Neural cell (in vitro differentiated cells): ENCODE results near the gene PNPLA7.

Experiments
- CTCF ChIP-seq: fragments of 450-650 bp; IDR thresholded peaks from 2 replicates; pipeline ENCODE4 v1.5.1; 2014; ENCODE audit warnings: antibody characterized with exemption, mild to moderate bottlenecking, moderate library complexity; ENCODE audit not compliant: poor library complexity, severe bottlenecking
- EP300 ChIP-seq: fragments of 450-650 bp; conservative IDR thresholded peaks from 2 replicates; pipeline ENCODE4 v1.6.1; 2014; ENCODE audit warnings: antibody characterized with exemption, mild to moderate bottlenecking, moderate library complexity; ENCODE audit not compliant: poor library complexity, severe bottlenecking
- EZH2 ChIP-seq: fragments of 200-600, 300-800 bp; shearing (Covaris generic), sonication (generic); IDR thresholded peaks from 2 replicates; pipeline ENCODE4 v1.6.1; 2014; ENCODE audit warnings: antibody characterized with exemption, low read length, borderline replicate concordance, mild to moderate bottlenecking; ENCODE audit not compliant: insufficient read depth, poor library complexity, severe bottlenecking
- TAF1 ChIP-seq: IDR thresholded peaks from 2 replicates; pipeline ENCODE4 v1.6.1; 2012; ENCODE audit warnings: low read depth

GRCh38 chr9:137435381-137435891, 114.8 kb downstream of the PNPLA7 start:
- TF ChIP-seq EP300, result no peak
- no peak for TF ChIP-seq EZH2
- TF ChIP-seq CTCF, result no peak
- no peak for TF ChIP-seq TAF1
